HepG2 (cell line): ENCODE results near the gene PIANP. TPM values are rescaled to one million over a fixed set of nuclear protein-coding genes. Genes with fewer than 3 reads are reported as not detected.
A peak's percentile ranks its signal among the peaks of the same experiment; 100 is the strongest.

Experiments used
- BCLAF1 ChIP-seq: fragments of 450-650 bp; IDR thresholded peaks from 2 replicates; pipeline ENCODE4 v1.6.1; 2017; ENCODE audit warnings: mild to moderate bottlenecking
- DMAP1 ChIP-seq: IDR thresholded peaks from 2 replicates; pipeline ENCODE4 v1.6.1; 2016
- FOXO1 ChIP-seq: sonication (generic); formaldehyde crosslinking; IDR thresholded peaks from 2 replicates; pipeline ENCODE4 v1.4.0; 2020; ENCODE audit warnings: missing genetic modification reagents
- GZF1 ChIP-seq: sonication (generic); formaldehyde crosslinking; IDR thresholded peaks from 2 replicates; pipeline ENCODE4 v1.5.1; 2020; ENCODE audit warnings: mild to moderate bottlenecking, missing genetic modification reagents
- HMG20A ChIP-seq: IDR thresholded peaks from 2 replicates; pipeline ENCODE4 v1.6.1; 2016; ENCODE audit warnings: borderline replicate concordance
- NAIF1 ChIP-seq: sonication (generic); formaldehyde crosslinking; IDR thresholded peaks from 2 replicates; pipeline ENCODE4 v1.5.0; 2020; ENCODE audit warnings: mild to moderate bottlenecking, missing genetic modification reagents, borderline replicate concordance
- ONECUT2 ChIP-seq: sonication (generic); formaldehyde crosslinking; IDR thresholded peaks from 2 replicates; pipeline ENCODE4 v1.4.0; 2020; ENCODE audit warnings: missing genetic modification reagents
- PAXIP1 ChIP-seq: sonication (generic); formaldehyde crosslinking; conservative IDR thresholded peaks from 2 replicates; pipeline ENCODE4 v1.4.0; 2020; ENCODE audit warnings: mild to moderate bottlenecking, missing genetic modification reagents, moderate library complexity
- SKI ChIP-seq: fragments of 450-650 bp; IDR thresholded peaks from one replicate; pipeline ENCODE4 v1.6.1; 2018; ENCODE audit warnings: mild to moderate bottlenecking; ENCODE audit not compliant: partially characterized antibody
- TBP ChIP-seq: sonication (generic); formaldehyde crosslinking; IDR thresholded peaks from 2 replicates; pipeline ENCODE4 v1.5.0; 2020; ENCODE audit warnings: missing genetic modification reagents
- TCF12 ChIP-seq, 2 experiments: fragments of 450-650 bp in 1 of 2; sonication (generic) in 1 of 2; formaldehyde crosslinking in 1 of 2; IDR thresholded peaks; 2 replicates each; pipeline versions ENCODE4 v1.6.1 to v1.8.0; 2017 to 2022; ENCODE audit warnings: antibody characterized with exemption in 1 of 2, mild to moderate bottlenecking in 1 of 2, missing genetic modification reagents in 1 of 2, moderate library complexity in 1 of 2
- ZBTB7A ChIP-seq: sonication (generic); formaldehyde crosslinking; IDR thresholded peaks from 2 replicates; pipeline ENCODE4 v1.8.0; 2022; ENCODE audit warnings: mild to moderate bottlenecking, missing genetic modification reagents
- ZFP41 ChIP-seq: sonication (generic); formaldehyde crosslinking; IDR thresholded peaks from 2 replicates; pipeline ENCODE4 v1.4.0; 2020; ENCODE audit warnings: mild to moderate bottlenecking, missing genetic modification reagents, borderline replicate concordance
- ZKSCAN8 ChIP-seq: IDR thresholded peaks from 2 replicates; pipeline ENCODE4 v1.6.1; 2016; ENCODE audit warnings: borderline replicate concordance, missing genetic modification reagents, missing compliant biosample characterization
- ZNF121 ChIP-seq: sonication (generic); formaldehyde crosslinking; IDR thresholded peaks from 2 replicates; pipeline ENCODE4 v1.5.0; 2020; ENCODE audit warnings: mild to moderate bottlenecking, missing genetic modification reagents
- ZNF331 ChIP-seq: sonication (generic); formaldehyde crosslinking; IDR thresholded peaks from 2 replicates; pipeline ENCODE4 v1.4.0; 2020; ENCODE audit warnings: missing genetic modification reagents
- ZNF333 ChIP-seq: sonication (generic); formaldehyde crosslinking; IDR thresholded peaks from 2 replicates; pipeline ENCODE4 v1.4.0; 2020; ENCODE audit warnings: mild to moderate bottlenecking, missing genetic modification reagents, borderline replicate concordance
- ZNF564 ChIP-seq: sonication (generic); formaldehyde crosslinking; IDR thresholded peaks from 2 replicates; pipeline ENCODE4 v1.8.1; 2023; ENCODE audit warnings: mild to moderate bottlenecking, missing genetic modification reagents
- ZNF607 ChIP-seq: sonication (generic); formaldehyde crosslinking; IDR thresholded peaks from 2 replicates; pipeline ENCODE4 v1.5.1; 2020; ENCODE audit warnings: missing genetic modification reagents, mild to moderate bottlenecking, borderline replicate concordance
- ZNF703 ChIP-seq: sonication (generic); formaldehyde crosslinking; IDR thresholded peaks from 2 replicates; pipeline ENCODE4 v1.5.1; 2020; ENCODE audit warnings: missing genetic modification reagents, mild to moderate bottlenecking, moderate library complexity, borderline replicate concordance
- ZSCAN21 ChIP-seq: sonication (generic); formaldehyde crosslinking; IDR thresholded peaks from 2 replicates; pipeline ENCODE4 v1.8.0; 2022; ENCODE audit warnings: mild to moderate bottlenecking, missing genetic modification reagents, moderate library complexity, borderline replicate concordance
- polyA plus RNA-seq, 8 experiments: library from polyadenylated mRNA; depleted of rRNA in 3 of 8; stranded (reverse) in 7 of 8; unstranded in 1 of 8; fragments of >200 nt; fragmentation: Illumina TruSeq in 4 of 8; extraction: Trizol in 4 of 8; gene quantifications; 2 replicates each; pipeline versions ENCODE4 v1.2.1 to v1.2.3, GENCODE V29; 2011 to 2016; ENCODE audit warnings: low read depth in 4 of 8, missing spikeins in 1 of 8, mixed read lengths in 1 of 8; ENCODE audit not compliant: insufficient read depth in 1 of 8
- total RNA-seq, 5 experiments: library from RNA; depleted of rRNA; stranded (reverse); fragments of >200 nt; fragmentation: Illumina TruSeq; extraction: Trizol; gene quantifications; 2 replicates each; pipeline ENCODE4 v1.2.3, GENCODE V29; 2016; ENCODE audit warnings: low read depth in 1 of 5

PIANP gene
- total and polyA plus RNA-seq, 2 of the 13 experiments (the other 11 are each of a cell fraction or from before 2014, with no cell fraction given) = not detected

- TF ChIP-seq ZNF331 (peak; percentile 48; the same call in 1 of the 2 replicates), ZNF333 (CRISPR knock-in tag) (no peak; the same call in 1 of the 2 replicates), BCLAF1 (no peak), TCF12 (IDR thresholded peaks at IDR 0.05) (no peak), TCF12 (CRISPR knock-in tag; IDR thresholded peaks at IDR 0.05) (0 out of 2 replicates have a peak, but pooled peaks have one; percentile 32), ONECUT2 (CRISPR knock-in tag) (no peak), ZNF121 (no peak), FOXO1 (CRISPR knock-in tag) (0 out of 2 replicates have a peak, but pooled peaks have one; percentile 6), PAXIP1 (CRISPR knock-in tag) (peak; percentile 17; the same call in 1 of the 2 replicates), ZNF607 (CRISPR knock-in tag) (peak; percentile 73; the same call in 1 of the 2 replicates), ZNF703 (CRISPR knock-in tag) (peak; percentile 51; the same call in 1 of the 2 replicates), ZSCAN21 (no peak), SKI (no peak), ZNF564 (CRISPR knock-in tag) (0 out of 2 replicates have a peak, but pooled peaks have one; percentile 2), ZBTB7A (CRISPR knock-in tag) (no peak), ZFP41 (CRISPR knock-in tag) (no peak), TBP (CRISPR knock-in tag) (no peak), NAIF1 (no peak; the same call in 1 of the 2 replicates), HMG20A (CRISPR knock-in tag) (no peak), DMAP1 (peak; percentile 66), GZF1 (CRISPR knock-in tag) (no peak), ZKSCAN8 (CRISPR knock-in tag) (no peak)
Measured at GRCh38 chr12:6662906-6663742, 37.5 kb downstream of the PIANP start, which contains the start of gene ING4 (continued).
